Stimulated activated CD4-positive, alpha-beta T cell treated with anti-CD3 and anti-CD28 coated beads, Interleukin-1b, Interleukin-23, amount 100 ng/mL, for 4 hours (primary cell): ENCODE results near the gene DENND1A.

Experiments
- DNase-seq, 2 donors: peaks; one replicate each; pipeline ENCODE4 v3.0.0-alpha.2; 2020; ENCODE audit warnings: low read depth in 2 of 2

The DENND1A gene

DNA sequence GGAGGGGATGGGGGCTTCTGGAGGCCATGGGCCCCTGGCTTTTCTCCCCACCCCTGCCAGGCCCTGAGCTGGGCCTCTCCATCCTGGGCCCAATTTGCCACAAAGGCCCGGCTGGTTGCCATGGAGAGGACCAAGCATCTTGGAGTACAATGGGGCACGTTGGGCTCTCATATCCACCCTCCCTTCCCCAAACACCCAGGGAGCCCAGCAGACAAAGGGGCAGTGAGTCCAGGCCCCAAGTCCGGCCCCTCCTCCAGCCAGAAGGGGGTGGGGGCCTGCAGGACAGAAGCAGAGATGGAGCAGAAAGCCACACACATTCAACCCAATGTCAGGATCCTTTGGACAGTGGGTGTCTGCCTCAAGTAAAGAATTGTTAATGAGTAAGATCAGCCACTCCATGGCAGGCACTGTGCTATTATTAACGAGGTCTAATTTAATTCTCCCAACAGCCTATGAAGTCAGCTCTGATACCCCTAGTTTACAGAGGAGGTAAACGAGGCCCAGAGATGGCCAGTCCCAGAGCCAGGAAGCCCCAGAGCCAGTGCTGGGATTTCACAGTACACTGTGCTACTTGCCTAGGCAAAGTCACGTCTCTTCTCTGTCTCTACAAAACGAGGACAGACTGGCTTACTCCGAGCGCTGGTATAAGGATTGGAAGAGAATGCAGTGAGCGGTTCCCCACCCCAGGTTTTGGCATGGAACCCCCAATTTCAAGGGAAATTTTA is 571.6 kb downstream of the DENND1A start:
- DNase-seq, result no peak

DNA sequence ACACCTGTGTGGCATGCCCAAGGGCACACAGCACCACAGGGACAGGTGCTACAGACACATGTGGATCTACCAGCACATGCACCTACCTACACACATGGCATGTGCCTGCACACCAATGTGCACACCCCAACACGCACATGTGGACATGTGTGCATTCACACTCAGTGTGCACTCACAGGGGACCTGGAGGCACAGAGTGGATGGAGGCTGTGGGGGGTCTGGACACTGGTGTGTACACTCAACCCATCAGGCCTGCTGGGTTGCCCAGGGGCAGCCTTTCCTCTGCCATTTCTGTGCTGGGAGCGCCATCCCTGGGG is 572.2 kb downstream of the DENND1A start:
- DNase-seq, result no peak

DNA sequence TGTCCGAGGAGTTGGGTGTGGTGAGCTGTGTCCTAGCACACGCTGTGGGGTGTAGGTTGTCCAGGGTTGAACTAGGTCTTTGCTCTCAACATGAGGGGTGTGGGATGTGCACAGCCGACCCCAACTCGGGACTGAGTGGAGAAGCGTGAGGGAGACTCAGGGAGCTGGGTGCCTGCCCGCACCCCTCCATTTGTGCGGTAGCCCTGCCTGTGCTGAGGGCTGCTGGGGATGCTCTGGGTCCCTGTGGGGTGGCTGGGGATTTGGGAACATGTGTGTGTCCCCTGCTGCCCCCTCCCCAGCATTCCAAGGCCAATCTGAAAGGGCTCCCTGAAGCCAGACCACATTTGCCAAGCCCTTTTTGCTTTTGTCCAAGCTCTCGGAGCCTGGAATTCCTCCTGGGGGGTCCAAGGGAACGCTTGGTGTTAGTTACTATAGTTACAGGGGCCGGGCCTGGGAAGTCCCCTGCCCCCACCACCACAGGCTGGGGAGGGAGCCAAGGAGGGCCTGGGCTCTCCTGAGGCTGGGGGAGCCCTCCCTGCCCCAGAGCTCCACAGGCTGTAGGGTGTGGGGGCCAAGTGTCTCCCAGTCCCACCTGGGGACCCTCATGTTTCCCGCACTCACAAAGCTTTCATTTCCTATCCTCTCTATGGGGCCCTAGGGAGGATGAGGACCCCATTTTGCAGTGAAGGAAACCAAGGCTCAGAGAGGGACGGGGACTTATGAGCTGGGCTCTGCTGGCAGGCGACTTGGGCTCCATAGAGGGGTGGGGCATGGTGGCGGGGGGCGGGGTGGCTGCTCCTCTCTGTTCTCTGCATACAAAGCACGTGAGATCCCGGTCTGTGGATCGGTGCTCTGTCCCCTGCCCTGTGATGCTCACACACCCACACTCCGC is 572.8 kb downstream of the DENND1A start:
- DNase-seq, result no peak

DNA sequence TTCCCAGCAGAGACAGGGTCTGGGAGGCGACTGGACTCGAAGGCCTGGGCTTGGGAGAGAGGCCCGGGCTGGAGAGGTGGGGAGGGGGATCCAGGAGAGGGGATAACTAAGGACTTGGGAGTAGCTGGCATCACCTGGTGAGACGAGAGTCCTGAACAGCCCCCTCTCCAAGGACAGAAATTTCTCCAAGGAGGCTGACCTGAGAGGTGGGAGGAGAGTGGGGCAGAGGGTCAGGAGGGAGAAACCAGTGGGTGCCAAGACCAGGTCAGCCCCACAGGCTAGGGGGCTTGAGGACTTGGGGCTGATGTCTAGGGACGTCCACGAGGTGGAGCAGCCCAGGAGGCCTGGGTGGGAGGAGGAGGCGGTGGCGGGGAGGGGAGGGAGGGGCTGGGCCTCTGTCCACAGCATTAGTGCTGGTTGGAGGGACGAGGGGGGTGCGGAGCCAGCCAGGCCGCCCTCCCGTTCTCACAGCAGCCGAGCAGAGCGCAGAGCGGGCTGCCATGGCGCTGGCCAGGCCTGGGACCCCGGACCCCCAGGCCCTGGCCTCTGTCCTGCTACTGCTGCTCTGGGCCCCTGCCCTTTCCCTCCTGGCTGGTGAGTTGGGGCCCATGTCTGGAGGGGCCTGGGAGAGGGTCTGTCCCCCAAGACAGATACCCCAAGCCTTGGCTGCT is 574.0 kb downstream of the DENND1A start, which contains the start of gene CRB2:
TSS of gene CRB2 (plus strand) at position 437 of the 671 bp plus-strand sequence. CDS start at position 501, 64 bp downstream.
- DNase-seq, result no peak

DNA sequence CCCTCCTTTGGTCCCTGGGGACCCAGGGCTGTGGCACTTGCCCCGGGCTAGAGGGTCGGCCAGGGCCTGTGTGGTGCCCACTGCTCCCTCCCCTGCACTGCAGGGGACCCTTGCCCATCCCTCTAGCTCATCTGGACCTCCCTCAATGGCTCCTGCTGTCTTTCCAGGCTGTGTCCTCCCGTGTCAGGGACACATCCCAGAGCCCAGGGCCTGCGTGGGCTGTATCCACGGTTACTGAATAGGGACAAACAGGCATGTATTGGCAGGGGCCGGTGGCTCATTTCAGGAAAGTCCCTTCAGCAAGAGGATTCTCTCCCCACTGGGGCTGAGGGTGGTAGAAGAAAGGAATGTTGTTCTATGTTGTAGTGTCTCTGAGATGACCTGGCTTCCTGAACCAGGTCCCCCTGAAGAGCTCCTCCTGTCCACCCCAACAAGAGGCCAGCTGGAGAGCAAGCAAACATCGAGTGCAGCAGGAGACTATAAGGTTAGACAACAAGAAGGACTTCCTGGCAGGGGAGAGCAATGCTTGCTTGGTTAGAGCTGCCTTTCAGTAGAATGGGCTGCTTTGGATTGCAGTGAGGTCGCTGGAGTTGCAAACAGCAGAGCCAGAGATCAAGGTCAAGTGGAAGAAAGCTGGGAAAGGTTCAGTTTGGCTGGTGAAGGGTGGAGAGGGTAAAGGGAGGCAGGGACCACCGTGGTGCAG is 575.0 kb downstream of the DENND1A start:
- no peak for DNase-seq

DNA sequence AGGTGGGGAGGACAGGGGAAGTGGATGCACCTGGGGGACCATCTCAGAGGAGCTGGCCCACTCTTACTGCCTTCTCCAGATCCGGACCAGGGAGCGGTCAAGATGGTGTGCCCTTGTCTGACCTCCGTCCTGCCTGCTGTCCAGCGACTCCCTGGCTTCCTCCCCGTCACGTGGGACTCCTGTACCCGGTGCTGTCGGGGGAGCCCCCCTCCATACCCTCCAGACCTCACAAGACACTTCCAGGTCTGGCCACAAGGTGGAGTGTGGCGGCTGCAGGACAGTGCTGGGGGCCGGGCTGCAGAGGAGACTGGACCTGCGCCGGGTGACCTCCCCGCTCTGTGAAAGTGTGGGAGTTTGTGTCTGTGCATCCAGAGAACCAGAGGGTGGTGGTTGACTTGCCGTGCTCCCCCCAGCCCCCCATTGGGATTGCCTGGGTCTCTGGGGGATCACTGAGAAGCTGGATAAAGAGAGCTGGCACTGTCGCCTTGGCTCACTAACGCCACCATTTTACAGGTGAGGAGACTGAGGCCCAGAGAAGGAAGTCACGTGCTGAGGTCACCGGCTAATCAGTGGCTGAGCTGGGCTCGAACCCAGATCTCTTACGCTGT is 575.8 kb downstream of the DENND1A start:
- peak; percentile 36 to 48 for DNase-seq

DNA sequence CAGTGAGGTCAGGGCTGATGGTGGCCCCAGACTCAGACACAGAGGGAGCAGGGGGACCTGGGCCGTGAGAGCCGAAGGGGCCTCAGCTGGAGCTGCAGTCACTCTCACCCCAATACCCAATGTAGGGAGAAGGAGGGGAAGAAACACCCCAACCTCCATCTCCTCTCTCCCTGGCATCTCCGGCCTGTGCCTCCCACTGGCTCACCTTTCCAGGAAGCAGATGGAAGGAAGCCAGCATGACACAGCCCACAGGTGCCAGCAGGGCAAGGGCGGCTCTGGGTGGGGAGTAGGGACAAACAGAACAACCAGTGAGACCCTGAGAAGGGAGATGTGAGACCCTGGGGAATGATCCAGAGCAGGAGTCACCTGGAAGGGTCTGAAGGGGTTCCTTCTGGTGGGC is 576.9 kb downstream of the DENND1A start:
- DNase-seq, result no peak

DNA sequence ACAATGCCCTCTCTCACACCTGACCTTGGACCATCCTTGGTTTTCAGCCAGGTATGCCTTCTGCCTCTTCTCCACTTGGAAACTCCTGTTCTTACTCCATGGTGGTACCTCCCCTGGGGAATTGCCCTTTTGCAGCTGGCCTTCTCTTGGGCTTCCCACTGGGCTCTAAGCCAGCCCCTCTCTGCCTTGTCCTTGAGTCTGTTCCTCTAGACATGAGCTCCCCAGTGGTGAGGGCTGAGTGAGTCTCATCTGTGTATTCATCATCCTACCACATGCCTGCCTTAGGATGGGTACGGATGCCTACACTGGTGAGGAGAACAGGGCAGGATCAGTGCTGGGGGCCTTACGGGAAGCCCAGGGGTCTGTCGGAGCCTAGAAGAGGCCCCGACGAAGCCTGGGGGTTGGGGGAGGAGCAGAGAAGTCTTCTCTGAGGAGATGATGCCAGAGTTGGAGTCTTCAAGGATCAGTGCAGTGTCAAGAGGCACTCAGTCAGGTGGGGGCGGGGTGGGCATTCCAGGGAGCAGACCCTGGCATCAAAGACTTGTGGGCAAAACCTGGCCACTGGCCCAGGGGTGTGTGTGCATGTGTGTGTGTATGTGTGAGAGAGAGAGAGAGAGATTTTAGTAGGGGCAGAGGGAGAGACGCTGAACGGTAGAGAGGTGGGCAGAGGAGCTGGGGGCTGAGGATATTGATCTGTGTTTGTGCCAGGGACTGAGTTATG is 579.2 kb downstream of the DENND1A start:
- DNase-seq, result no peak

DNA sequence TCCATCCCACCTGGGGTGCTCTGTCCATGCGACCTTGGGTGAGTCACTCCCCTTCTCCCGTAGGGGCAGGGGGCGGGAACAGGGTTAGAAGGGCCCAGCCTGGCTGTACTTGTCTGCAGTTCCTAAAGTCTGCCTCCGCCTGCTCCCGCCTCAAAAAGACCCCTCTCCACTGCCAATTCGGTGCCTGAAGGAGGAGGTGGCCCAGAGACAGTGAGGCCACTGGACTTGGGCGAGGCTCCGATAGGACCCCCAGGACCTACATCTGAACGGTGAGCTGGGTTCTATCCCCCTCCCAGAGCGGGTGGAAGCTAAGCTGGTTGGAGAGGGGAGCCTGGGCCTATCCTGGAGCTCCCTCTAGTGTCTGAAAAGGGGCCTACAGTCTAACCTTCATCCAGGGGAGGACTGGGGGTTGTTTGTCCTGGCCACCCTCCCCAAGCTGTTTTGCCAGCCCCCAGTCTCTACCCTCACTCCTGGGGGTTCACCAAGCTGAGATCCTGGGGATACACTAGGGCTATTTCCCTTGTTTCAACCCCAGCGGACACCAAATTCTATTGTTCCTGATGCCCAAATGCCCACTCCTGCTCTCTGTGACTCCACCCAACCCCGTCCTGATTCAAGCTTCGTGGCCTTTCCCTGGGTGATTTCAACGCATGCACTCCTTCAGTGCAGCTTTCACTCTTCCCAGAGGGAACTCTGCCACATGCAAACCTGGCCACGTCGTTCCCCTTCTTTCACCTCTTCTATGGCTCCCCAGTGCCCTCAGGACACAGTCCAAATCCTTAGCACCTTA is 580.0 kb downstream of the DENND1A start:
- DNase-seq, result peak; percentile 25 to 71

DNA sequence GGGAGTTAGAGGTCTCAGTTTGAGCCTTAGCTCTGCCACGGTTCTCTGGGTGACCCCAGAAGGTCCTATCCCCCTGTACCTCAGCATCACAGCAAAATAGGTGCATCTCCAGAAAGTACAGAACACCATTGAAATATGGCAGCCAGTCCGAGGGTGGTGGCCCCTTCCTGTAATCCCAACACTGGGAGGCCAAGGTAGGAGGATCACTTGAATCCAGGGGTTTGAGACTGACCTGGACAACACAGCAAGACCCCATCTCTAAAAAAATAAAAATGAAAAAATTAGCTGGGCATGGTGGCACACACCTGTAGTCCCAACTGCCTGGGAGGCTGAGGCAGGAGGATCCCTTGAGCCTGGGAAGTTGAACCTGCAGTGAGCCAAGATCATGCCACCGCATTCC is 580.9 kb downstream of the DENND1A start:
- no peak for DNase-seq

DNA sequence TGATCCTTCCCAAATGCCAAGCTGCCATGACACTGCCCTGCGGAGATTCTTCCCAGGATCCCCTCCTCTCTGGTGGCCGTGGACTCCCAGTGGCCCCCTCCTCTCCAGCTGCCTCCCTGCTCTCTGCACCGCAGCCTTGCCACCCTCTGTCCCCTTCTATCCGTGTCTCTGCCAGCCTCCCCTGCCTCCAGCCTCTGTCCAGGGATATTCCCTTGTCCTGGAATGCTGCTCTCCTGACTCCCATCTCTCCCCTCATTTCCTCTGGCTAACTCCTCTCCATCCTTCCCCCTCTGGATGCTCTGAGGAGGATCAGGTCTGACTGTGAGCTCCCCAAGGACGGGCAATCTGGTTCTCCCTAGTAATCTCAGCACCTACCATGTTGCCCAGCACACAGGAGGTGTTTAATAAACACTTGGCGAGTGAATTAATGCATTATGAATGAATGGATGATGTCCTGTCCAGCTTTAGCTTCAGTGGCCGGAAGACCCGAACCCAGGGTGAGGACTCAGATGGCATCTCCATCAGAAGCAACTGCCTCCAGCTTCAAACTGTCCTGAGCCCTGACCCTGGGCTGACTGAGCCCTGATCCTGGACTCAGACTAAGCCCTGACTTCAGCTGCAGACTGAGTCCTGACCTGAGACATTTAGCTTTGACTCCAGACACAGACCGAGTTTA is 581.5 kb downstream of the DENND1A start:
- no peak for DNase-seq

DNA sequence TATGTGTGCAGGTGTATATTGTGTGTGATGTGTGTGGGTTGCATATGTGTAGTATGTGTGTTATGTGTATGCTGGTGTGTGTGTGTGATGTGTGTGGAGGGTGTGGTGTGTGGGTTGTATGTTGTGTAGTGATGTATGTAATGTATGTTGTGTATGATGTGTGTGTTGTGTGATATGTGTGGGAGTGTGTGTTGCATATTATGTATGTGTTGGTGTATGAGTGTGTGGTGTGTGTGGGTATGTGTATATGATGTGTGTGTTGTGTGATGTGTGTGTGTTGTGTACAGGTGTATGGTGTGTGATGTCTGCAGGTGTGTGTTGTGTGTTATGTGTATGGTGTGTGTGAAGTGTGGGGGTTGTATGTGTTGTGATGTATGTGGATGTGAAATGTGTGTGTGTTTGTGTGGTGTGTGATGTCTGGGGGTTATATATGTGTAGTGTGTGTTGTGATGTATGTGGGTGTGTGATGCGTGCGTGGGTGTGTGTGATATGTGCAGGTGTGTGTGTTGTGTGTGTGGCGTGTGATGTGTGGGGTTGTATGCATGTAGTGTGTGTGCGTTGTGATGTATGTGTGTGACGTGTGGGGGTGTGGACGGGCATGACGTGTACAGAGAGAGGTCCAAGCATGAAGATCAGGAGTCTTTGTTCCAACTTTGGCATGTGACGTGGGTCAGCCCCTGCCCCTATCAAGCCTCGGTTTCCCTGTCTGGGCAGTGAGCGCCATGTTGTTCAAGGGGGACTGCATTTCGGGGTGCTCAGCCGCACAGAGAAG is 582.5 kb downstream of the DENND1A start:
- DNase-seq, result no peak

DNA sequence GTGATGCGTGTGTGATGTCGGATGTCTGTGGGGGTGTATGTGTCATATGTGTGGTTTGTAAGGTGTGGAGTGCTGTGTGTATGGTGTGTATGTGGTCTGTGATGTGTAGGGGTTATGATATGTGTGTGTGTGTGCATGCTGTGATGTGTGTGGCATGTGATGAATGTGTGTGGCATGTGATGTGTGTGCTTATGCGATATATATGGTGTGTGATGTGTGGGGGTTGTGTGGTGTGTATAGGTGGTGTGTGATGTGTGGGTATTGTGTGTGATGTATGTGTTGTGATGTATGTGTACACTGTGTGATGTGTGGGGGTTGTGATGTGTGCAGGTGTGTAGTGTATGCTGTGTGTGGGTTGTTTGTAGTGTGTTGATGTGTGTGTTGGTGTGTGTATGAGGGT is 583.1 kb downstream of the DENND1A start:
- DNase-seq, result no peak

DNA sequence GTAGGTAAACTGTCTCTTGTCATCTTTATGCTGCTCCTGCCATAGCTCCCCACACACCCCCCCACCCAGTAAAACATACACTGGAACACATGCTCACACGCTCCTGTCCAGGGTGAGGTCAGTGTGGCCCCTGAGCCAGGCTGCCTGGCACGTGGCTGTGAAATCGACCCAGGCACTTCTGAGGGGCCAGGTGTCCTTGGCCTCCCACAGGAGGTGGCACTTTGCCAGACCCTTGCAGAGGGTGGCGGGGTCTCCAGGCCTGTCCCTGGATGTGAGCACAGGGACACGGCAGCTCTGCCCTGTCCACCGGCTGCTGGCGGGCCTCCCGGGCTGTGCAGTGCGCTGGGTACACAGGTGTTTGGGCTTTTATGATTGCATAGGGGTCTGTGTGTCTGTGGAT is 583.9 kb downstream of the DENND1A start:
- no peak for DNase-seq

DNA sequence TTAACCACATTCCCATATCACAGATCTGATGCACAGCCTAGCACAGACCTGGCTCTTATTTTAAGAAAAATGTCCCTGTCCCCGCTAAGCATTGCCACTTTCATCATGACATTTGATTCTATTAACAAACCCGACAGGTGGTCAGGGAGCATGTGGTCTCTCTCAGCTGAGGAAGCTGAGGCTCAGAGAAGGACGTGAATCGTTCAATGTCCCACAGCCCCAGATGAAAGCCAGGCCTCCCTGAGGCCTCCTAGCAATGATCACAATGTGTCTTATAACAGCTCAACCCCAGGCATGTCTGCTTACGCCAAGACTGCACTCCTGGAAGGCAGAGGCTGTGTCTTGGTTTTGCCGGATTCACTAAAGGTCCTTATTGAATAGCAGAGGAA is 584.4 kb downstream of the DENND1A start:
- no peak for DNase-seq

DNA sequence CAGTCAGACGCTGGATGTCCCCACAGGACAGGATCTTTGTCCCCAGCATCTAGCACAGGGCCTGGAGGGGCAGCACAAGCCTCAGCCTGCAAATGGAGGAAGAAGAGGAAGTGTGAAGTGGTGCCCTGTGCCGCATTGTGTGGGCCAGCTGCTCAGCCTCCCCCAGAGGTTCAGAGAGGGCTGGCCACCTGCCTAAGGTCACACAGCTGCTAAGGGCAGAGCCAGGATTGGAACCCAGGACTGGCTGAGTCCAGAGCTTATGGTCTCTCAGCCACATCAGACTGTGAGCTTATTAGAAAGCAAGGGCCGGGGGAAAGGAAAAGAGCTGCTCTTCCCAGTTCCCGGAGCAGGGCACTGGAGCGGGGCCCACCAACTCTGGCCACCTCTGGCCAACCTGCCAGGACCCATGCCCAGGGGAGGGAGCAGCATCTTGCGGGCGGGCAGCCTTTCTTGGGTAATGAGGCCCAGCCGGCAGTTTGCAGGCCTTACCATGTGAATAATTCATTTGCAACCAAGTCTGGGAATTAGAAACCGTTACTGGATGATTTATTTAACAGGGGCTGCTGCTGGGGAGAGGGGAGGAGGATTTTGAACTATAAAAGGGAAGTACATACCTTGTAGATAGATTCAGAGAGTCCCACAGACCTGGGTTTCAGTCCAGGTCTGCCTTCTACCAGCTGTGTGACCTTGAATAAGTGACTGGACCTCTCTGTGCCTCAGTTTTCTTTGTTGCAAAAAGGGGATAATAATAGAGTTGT is 585.6 kb downstream of the DENND1A start:
- DNase-seq, result no peak

DNA sequence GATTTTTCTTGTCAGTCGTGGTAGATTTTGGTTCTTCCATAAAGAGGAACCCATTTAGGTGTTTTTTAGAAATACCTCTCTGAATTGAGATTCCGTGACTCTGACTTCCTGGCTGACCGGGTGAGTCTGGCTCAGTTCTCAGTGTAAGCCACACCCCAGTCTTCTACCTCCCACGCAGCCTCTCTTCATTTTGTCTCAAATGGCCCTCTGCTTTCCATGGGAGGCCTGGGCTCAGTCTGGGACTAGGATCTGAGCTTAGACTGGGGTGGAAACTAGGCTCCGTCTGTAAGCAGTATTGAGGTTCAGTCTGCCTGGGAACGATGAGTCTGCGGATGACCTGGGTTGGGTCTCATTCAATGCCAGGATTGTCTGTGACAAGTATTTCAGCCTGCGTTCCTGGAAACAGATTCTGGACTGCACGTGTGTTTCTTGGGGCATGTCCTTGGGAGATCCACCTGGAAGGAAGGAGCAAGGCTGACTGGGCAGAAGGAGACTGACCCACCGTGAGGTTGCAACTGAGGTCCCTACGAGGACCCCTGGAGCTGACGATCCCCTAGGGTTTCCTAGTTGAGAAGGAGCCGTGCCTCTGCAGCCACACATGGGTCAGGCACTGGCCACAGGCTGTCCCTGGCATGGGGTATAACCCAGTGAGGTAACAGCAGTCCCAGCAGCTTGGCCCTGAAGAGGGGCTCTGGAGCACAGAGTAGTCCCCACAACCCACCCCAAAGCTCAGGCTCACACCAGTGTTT is 586.3 kb downstream of the DENND1A start:
- DNase-seq, result no peak
